GM12878 (cell line): ENCODE measurements around the gene CETP.

Experiments used
- BCL11A ChIP-seq: IDR thresholded peaks from 2 replicates; pipeline ENCODE4 v1.6.1; 2011; ENCODE audit warnings: low read depth, low read length
- CTCF ChIP-seq, 3 experiments: IDR thresholded peaks in 2 of 3; conservative IDR thresholded peaks in 1 of 3; 2 replicates each; pipeline ENCODE4 v1.5.1; 2011; ENCODE audit warnings: low read depth in 3 of 3, low read length in 3 of 3, mild to moderate bottlenecking in 3 of 3, control low read depth in 2 of 3, moderate library complexity in 2 of 3, inconsistent platforms in 1 of 3, mixed read lengths in 1 of 3; ENCODE audit not compliant: control insufficient read depth in 2 of 3, insufficient read depth in 1 of 3; ENCODE audit errors: extremely low read depth in 1 of 3
- TAF1 ChIP-seq: IDR thresholded peaks from 2 replicates; pipeline ENCODE4 v1.6.1; 2011; ENCODE audit warnings: mild to moderate bottlenecking, low read depth, low read length, borderline replicate concordance
- TARDBP ChIP-seq: IDR thresholded peaks from 2 replicates; pipeline ENCODE4 v1.6.1; 2016; ENCODE audit warnings: borderline replicate concordance
- ZBED1 ChIP-seq: IDR thresholded peaks from 2 replicates; pipeline ENCODE4 v1.6.1; 2016; ENCODE audit warnings: borderline replicate concordance
- TF ChIP-seq, protein P1 (sequence below): IDR thresholded peaks from 2 replicates; pipeline ENCODE4 v1.6.1; 2012; ENCODE audit warnings: low read depth, low read length, improper control_type of control experiment
- TF ChIP-seq, protein P2 (sequence below): IDR thresholded peaks from 2 replicates; pipeline ENCODE4 v1.6.1; 2011; ENCODE audit warnings: low read depth, low read length, improper control_type of control experiment, borderline replicate concordance

- TF ChIP-seq TAF1: no peak
- TF ChIP-seq BCL11A: no peak
- no peak for TF ChIP-seq CTCF (IDR thresholded peaks at IDR 0.05 in 2 of 3, conservative IDR thresholded peaks at IDR 0.05 in 1 of 3; ENCODE audit: control insufficient read depth in 2 of 3, extremely low read depth in 1 of 3, insufficient read depth in 1 of 3, low read depth in 3 of 3, low read length in 3 of 3)
- no peak for TF ChIP-seq TARDBP
- no peak for TF ChIP-seq ZBED1
- TF ChIP-seq, protein P1, sequence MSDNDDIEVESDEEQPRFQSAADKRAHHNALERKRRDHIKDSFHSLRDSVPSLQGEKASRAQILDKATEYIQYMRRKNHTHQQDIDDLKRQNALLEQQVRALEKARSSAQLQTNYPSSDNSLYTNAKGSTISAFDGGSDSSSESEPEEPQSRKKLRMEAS: no peak
- TF ChIP-seq, protein P2, sequence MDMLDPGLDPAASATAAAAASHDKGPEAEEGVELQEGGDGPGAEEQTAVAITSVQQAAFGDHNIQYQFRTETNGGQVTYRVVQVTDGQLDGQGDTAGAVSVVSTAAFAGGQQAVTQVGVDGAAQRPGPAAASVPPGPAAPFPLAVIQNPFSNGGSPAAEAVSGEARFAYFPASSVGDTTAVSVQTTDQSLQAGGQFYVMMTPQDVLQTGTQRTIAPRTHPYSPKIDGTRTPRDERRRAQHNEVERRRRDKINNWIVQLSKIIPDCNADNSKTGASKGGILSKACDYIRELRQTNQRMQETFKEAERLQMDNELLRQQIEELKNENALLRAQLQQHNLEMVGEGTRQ: no peak
Measured at GRCh38 chr16:56977823-56978430, 16.2 kb downstream of the CETP start.
